ENCODE data around the gene HNRNPUL2.

The HNRNPUL2 gene

DNA sequence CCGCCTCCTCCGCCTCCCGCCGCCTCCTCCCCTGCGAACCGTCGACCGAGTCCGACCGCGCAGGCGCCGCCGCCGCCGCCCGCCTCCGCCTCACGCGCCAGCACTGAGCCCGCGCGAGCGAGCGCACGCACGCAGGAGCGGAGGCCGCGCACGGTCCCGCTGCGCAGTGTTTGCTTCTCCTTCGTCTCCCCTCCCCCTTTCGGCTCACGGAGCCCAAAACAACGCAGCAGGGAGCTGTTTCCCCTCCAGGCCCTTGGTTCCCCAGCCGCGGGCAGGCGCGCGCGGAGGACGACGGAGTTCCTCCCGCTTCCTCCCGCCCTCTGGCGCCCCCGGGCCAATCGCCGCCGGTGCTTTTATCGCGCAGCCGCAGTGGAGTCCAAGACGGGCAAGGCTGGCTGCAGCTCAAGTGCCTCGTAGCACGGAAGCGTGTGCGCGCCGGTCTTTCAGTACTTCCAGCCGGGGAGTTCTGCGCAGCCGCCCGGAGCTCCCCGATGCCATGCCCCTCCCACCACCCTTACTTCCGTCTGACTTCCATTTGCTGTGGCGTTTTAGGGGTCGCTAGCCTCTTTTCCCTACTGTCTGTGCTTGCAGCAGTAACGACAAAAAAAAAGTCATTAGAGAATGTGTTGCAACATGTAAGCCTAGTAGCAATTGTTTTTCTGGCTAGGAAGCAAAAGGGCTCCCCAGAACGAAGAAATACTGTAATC is at the start of gene HNRNPUL2:
TSS of gene HNRNPUL2 (minus strand) at position 293 of the 707 bp plus-strand sequence. CDS start 301 bp downstream, outside the sequence.
- peak within 1 kb of the TSS; percentile 99 for H3K27ac ChIP-seq
- TF ChIP-seq ZFX (IDR thresholded peaks at IDR 0.05; ENCODE audit: borderline replicate concordance), result no peak
- TF ChIP-seq, protein P1, sequence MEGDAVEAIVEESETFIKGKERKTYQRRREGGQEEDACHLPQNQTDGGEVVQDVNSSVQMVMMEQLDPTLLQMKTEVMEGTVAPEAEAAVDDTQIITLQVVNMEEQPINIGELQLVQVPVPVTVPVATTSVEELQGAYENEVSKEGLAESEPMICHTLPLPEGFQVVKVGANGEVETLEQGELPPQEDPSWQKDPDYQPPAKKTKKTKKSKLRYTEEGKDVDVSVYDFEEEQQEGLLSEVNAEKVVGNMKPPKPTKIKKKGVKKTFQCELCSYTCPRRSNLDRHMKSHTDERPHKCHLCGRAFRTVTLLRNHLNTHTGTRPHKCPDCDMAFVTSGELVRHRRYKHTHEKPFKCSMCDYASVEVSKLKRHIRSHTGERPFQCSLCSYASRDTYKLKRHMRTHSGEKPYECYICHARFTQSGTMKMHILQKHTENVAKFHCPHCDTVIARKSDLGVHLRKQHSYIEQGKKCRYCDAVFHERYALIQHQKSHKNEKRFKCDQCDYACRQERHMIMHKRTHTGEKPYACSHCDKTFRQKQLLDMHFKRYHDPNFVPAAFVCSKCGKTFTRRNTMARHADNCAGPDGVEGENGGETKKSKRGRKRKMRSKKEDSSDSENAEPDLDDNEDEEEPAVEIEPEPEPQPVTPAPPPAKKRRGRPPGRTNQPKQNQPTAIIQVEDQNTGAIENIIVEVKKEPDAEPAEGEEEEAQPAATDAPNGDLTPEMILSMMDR (IDR thresholded peaks at IDR 0.05), result no peak

DNA sequence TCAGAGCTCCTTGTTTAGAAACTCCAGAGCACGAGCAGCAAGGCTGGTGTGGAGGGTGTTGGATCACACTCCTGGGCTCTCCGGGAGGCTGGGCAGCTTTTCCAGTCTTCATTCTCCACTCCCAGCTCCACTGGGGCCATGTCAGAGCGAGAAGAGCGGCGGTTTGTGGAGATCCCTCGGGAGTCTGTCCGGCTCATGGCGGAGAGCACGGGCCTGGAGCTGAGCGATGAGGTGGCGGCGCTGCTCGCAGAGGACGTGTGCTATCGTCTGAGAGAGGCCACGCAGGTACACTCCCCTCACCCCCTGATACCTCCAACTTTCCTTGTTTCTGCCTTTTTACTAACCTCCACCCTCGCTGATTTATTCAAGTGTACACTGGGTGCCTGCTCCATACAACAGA is 48.4 kb upstream of the HNRNPUL2 start:
- no peak overlapping the region for H3K27ac ChIP-seq
- TF ChIP-seq ZFX (IDR thresholded peaks at IDR 0.05; ENCODE audit: borderline replicate concordance), result no peak
- TF ChIP-seq, protein P1 (IDR thresholded peaks at IDR 0.05), result no peak

DNA sequence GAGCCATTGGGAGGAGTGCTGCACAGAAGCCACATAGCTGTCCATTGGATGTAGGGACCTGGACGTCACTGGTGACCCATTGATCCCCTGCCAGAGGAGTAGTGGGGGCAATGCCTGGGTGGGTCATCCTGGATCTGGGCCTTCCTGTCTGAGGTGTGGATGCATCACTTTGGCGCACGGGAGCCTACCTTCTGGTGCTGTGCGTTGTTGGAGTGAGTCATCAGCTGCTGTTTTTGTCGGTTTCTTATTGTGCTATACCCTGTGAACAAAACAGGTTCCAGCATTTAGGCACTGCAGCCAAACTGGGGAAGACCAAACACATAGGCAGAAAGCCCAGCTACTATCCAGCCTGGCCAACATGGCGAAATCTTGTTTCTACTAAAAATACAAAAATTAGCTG is 47.1 kb upstream of the HNRNPUL2 start:
- no peak overlapping the region for H3K27ac ChIP-seq
- no peak for TF ChIP-seq ZFX (IDR thresholded peaks at IDR 0.05; ENCODE audit: borderline replicate concordance)
- TF ChIP-seq, protein P1 (IDR thresholded peaks at IDR 0.05), result no peak

DNA sequence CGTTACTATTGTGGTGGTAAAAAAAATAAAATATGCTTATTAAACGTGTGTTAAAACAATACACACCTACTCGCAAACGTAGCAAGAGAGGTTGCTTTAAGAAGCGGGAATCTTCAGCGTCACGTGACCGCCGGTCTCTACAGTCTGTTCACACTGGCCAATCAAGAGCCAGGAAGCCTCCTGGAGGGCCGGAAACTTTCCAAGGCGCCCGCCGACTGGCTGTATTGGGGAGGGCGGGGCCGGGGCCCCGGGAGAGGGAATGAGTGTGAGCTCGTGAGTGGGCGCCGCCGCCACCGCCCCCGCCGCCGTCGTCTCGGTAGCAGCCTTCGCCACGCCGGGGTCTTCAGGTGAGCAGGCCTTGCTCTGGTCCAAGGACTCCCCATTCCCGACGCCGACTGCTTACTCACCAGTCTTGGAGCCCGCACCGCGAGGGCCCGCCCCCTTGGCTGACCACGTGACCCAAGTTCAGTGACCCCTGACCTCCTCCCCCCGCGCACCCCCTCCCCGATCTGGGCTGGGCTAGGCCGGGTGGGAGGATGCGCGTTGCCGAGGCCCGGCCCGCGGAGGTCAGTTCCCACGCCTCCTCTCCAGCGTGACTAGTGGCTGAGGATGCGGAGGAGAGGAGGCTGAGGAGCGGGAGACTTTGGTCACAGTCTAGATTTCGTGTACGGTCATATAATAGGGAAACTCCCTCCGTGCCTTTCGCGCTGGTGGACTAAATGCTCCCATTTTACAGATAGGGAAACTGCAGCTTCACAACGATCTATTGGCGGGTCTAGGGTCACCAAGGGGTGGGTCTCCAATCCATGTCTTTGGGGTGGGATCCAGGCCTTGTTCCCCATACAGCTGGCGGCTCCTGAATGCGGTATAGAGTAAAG is 44.1 kb upstream of the HNRNPUL2 start, which contains the start of gene TAF6L:
TSS of gene TAF6L (plus strand) at position 253 of the 878 bp plus-strand sequence. CDS start 4,388 bp downstream, outside the sequence.
- TF ChIP-seq, protein P1 (IDR thresholded peaks at IDR 0.05), result no peak
- no peak for TF ChIP-seq ZFX (IDR thresholded peaks at IDR 0.05; ENCODE audit: borderline replicate concordance)

DNA sequence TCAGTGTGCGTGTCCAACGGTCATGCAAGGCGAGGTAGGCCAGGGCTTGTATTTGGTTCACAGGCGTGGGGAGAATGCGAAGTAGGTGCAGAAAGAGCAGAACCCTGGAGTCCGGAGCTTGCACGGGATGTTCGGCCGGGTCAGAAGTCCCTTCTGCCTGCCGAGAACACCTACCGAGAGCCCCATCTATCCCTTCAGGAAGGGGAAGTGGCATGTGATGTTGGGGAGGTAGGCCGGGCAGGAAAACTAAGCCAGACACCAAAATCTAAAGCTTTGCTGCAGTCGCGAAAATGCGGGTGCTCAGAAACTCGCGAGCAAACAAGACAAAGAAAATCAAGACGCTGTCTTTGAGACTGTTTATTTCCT is 43.5 kb upstream of the HNRNPUL2 start:
- peak overlapping the region; percentile 94 for H3K27ac ChIP-seq
- TF ChIP-seq, protein P1 (IDR thresholded peaks at IDR 0.05), result no peak
- TF ChIP-seq ZFX (IDR thresholded peaks at IDR 0.05; ENCODE audit: borderline replicate concordance), result no peak

More for the DNA sequence above, 44.1 kb upstream of the HNRNPUL2 start, which contains the start of gene TAF6L:
- peak within 1 kb of the TSS; percentile 94 for H3K27ac ChIP-seq

DNA sequence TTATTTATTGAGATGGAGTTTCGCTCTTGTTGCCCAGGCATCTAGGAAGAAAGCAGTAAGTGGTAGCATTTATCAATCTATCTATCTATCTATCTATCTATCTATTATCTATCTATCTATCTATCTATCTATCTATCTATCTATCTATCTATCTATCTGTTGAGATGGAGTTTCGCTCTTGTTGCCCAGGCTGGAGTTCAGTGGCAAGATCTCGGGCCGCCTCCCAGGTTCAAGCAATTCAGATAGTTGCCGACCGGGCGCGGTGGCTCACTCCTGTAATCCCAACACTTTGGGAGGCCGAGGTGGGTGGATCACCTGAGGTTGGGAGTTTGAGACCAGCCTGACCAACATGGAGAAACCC is 33.6 kb upstream of the HNRNPUL2 start:
- peak overlapping the region; percentile 74 for H3K27ac ChIP-seq

DNA sequence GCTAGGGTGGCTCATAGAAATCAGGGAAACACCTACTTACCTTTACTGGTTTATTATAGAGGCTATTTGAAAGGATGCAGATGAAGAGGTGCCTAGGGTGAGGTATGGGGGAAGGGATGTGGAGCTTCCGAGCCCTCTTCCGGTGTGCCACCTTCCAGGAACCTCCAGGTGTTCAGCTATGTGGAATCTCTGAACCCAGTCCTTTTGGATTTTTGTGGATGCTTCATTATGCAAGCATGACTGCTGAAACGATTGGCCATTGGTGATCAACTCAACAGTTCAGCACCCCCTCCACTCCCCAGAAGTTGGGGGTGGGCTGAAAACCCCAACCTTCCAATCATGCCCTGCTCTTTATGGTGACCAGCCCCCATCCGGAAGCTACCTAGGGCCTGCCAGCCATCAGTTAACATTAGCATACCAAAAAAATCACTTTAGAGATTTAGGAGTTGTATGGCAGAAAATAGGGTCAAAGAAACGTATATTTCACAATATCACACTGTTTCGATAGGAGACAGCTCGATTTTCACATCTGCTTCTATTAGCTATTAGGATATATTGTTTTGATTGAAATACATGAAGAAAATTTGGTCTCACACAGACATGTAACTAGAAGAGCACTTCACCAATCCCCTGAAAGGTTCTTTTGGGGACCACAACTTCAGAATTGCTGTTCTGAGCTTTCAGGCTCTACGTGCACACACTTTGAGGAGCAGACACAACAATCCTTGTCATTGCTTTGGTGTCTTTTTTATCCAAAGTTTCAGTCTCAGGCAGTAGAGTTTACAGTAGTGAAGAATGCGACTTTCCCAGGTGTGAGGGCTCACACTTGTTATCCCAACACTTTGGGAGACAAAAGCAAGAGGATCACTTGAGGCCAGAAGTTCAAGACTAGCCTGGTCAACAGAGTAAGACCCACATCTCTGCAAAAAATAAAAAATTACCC is 30.9 kb upstream of the HNRNPUL2 start:
- no peak for TF ChIP-seq ZFX (IDR thresholded peaks at IDR 0.05; ENCODE audit: borderline replicate concordance)
- TF ChIP-seq, protein P1 (IDR thresholded peaks at IDR 0.05), result no peak
- no peak overlapping the region for H3K27ac ChIP-seq
